HG02938 (cell line): ENCODE measurements around the gene ETV3L.

ENCODE experiments used
- ATAC-seq: cut with Tn5 transposase; IDR thresholded peaks from one replicate; pipeline ENCODE4 v1.9.1; 2021; ENCODE audit warnings: mild to moderate bottlenecking, moderate library complexity; ENCODE audit not compliant: unreplicated experiment

The ETV3L gene

GRCh38 chr1:157099633-157100009, at the start of gene ETV3L:
TSS of gene ETV3L (minus strand) at chr1:157099808. CDS start at chr1:157099523, 285 bp downstream.
- ATAC-seq: no peak

- no peak for ATAC-seq
These were observed 48.5 kb upstream of the ETV3L start for GRCh38 chr1:157147906-157148700.

- ATAC-seq: no peak
These were observed 47.4 kb upstream of the ETV3L start for GRCh38 chr1:157147037-157147436.

GRCh38 chr1:157146244-157146643, 46.6 kb upstream of the ETV3L start:
- no peak for ATAC-seq

GRCh38 chr1:157145076-157145475, 45.5 kb upstream of the ETV3L start:
- no peak for ATAC-seq

GRCh38 chr1:157144509-157144908, 44.9 kb upstream of the ETV3L start:
- ATAC-seq: no peak

- ATAC-seq: no peak
These were observed 43.3 kb upstream of the ETV3L start for GRCh38 chr1:157142765-157143423.

- no peak for ATAC-seq
These were observed 42.6 kb upstream of the ETV3L start for GRCh38 chr1:157142201-157142600.

GRCh38 chr1:157141212-157141855, 41.7 kb upstream of the ETV3L start:
- no peak for ATAC-seq

GRCh38 chr1:157140063-157140588, 40.5 kb upstream of the ETV3L start:
- no peak for ATAC-seq

- no peak for ATAC-seq
These were observed 39.6 kb upstream of the ETV3L start for GRCh38 chr1:157139052-157139715.

- peak; percentile 83 for ATAC-seq
These were observed 38.8 kb upstream of the ETV3L start, which contains the start of gene ETV3 for GRCh38 chr1:157138220-157139051. TSS of gene ETV3 (minus strand) at chr1:157138395. CDS start at chr1:157136352, 2,043 bp downstream.

GRCh38 chr1:157137408-157138219, 38.0 kb upstream of the ETV3L start:
- peak; percentile 6 for ATAC-seq

- no peak for ATAC-seq
These were observed 37.4 kb upstream of the ETV3L start for GRCh38 chr1:157137046-157137407.

- ATAC-seq: no peak
These were observed 36.5 kb upstream of the ETV3L start for GRCh38 chr1:157136133-157136532.

GRCh38 chr1:157135646-157136045, 36.0 kb upstream of the ETV3L start:
- no peak for ATAC-seq

- no peak for ATAC-seq
These were observed 35.5 kb upstream of the ETV3L start for GRCh38 chr1:157135070-157135469.

- no peak for ATAC-seq
These were observed 34.8 kb upstream of the ETV3L start for GRCh38 chr1:157134442-157134841.

GRCh38 chr1:157133426-157133825, 33.8 kb upstream of the ETV3L start:
- no peak for ATAC-seq
